A673 (cell line): ENCODE data around the gene CDK14. TPM values are rescaled to one million over a fixed set of nuclear protein-coding genes. Genes with fewer than 3 reads are reported as not detected.

ENCODE experiments used
- BruUV-seq: library from RNA; stranded (reverse); fragments of 400-500 nt; replicated peaks from 2 replicates; lab custom pipeline; 2021; lab: Mats Ljungman, UMichigan
- CTCF ChIA-PET: fragments of 300-600 bp; sonication (Branson Sonifier 250); formaldehyde crosslinking; loops from one replicate; lab custom pipeline; 2022; ENCODE audit warnings: antibody characterized with exemption; lab: Charles Lee
- POLR2A ChIA-PET: fragments of 300-600 bp; sonication (Branson Sonifier 250); formaldehyde crosslinking; loops from one replicate; lab custom pipeline; 2022; ENCODE audit warnings: antibody characterized with exemption; ENCODE audit not compliant: low non-redundant PET; lab: Charles Lee
- DNase-seq: peaks from one replicate; pipeline ENCODE4 v3.0.0-alpha.2; 2015; ENCODE audit warnings: low spot score
- H3K27ac ChIP-seq: fragments of 200-600 bp; sonication (generic); 2 replicates; pipeline ENCODE4 v1.5.1; 2016; ENCODE audit warnings: mixed run types, low read depth, mild to moderate bottlenecking, mixed read lengths, antibody characterized with exemption, low read length; ENCODE audit not compliant: poor library complexity, severe bottlenecking
- H3K27me3 ChIP-seq: fragments of 200-600 bp; sonication (generic); replicated peaks from 2 replicates; pipeline ENCODE4 v1.6.1; 2017; ENCODE audit warnings: mixed run types, low read depth, mild to moderate bottlenecking, mixed read lengths, antibody characterized with exemption, low read length; ENCODE audit not compliant: insufficient read depth, poor library complexity
- H3K36me3 ChIP-seq: fragments of 200-600 bp; sonication (generic); 2 replicates; pipeline ENCODE4 v1.6.1; 2016; ENCODE audit warnings: mixed run types, mild to moderate bottlenecking, mixed read lengths, antibody characterized with exemption, low read length; ENCODE audit not compliant: insufficient read depth, poor library complexity, severe bottlenecking
- H3K4me1 ChIP-seq: fragments of 200-600 bp; sonication (generic); 2 replicates; pipeline ENCODE4 v1.6.1; 2017; ENCODE audit warnings: mixed run types, mild to moderate bottlenecking, mixed read lengths, antibody characterized with exemption, low read length; ENCODE audit not compliant: insufficient read depth, poor library complexity, severe bottlenecking
- H3K4me3 ChIP-seq: fragments of 200-600 bp; sonication (generic); 2 replicates; pipeline ENCODE4 v1.5.1; 2016; ENCODE audit warnings: low read depth, mixed run types, mild to moderate bottlenecking, mixed read lengths, low read length; ENCODE audit not compliant: poor library complexity, severe bottlenecking
- H3K9me3 ChIP-seq: fragments of 200-600 bp; sonication (generic); 2 replicates; pipeline ENCODE4 v1.6.1; 2016; ENCODE audit warnings: mixed run types, low read depth, mild to moderate bottlenecking, mixed read lengths, antibody characterized with exemption, low read length; ENCODE audit not compliant: poor library complexity, severe bottlenecking
- EZH2 ChIP-seq: fragments of 200-600 bp; sonication (generic); IDR thresholded peaks from 2 replicates; pipeline ENCODE4 v1.6.1; 2017; ENCODE audit warnings: borderline replicate concordance, low read depth, mild to moderate bottlenecking, mixed read lengths, antibody characterized with exemption, low read length; ENCODE audit not compliant: poor library complexity, severe bottlenecking
- intact Hi-C: fragments of 100-400 bp; cut with micrococcal nuclease; formaldehyde crosslinking; loops from one replicate; pipeline ENCODE4 v1.10.0; 2022; ENCODE audit not compliant: unreplicated experiment
- total RNA-seq: library from RNA; stranded (reverse); gene quantifications from 2 replicates; pipeline ENCODE4 v1.2.3, GENCODE V29; 2021
- TF ChIP-seq, protein P1 (sequence below): fragments of 300-800, 200-600 bp; sonication (generic); conservative IDR thresholded peaks from 2 replicates; pipeline ENCODE4 v1.5.1; 2017; ENCODE audit warnings: low read depth, mild to moderate bottlenecking, antibody characterized with exemption, low read length, moderate library complexity, mixed read lengths

Gene CDK14
- total RNA-seq, 1 experiment from 2014 or later, result 128 TPM

DNA sequence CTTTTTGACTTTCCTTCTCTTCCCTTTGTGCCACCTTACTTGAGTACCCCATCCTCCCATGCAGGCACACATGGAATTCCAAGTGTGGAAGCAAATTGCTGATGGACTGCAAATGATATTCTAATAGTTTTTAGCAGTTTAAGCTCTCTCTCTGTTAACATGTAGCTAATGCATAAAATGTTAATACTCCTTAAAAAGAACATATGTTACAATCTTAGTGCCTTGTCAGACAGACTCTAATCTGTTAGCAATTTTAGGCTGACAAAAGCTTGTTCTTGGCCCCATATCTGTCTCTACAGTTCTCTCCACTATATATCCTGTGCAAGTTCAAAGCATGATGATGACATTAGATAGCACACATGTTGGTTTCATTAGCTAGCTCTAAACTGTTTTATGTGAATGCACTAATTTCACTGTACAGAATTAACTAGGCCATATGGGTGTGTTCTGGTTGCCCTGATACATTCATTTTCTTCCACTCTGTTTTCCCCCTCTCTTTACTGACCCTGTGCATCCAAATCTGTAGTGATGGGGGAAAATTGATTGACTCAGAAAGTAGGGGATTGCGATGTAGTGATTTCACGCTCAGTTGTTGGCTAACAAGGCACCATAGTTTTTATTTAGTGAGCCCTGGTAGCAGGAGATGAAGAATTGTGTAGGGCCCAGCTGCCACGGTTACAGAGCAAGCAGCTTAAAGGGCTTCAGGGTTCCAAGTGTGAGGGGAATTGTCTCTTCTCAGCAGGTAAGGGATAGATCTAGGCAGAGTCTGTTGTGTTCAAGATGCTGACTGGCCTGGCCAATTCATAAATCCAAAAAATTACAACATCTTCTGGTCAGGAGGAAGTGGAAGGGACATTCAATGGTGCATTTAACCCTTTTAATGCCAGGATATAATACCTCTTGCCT lies 553.5 kb downstream of the CDK14 start:
- ChIA-PET POLR2A (no interaction called here), CTCF (no interaction called here)
- DNase-seq, result peak; percentile 7
- Histone ChIP-seq H3K27me3 (no peaks in the 10 kb centered on the region), H3K4me3 (no peak overlapping the region), H3K9me3 (no peaks in the 10 kb centered on the region), H3K36me3 (no peaks in the 10 kb centered on the region), H3K4me1 (peaks cover 11% of the 10 kb centered on the region), H3K27ac (no peak overlapping the region)
- no TSS peak for BruUV-seq
- intact Hi-C loops, result no loop called here
- TF ChIP-seq, protein P1, sequence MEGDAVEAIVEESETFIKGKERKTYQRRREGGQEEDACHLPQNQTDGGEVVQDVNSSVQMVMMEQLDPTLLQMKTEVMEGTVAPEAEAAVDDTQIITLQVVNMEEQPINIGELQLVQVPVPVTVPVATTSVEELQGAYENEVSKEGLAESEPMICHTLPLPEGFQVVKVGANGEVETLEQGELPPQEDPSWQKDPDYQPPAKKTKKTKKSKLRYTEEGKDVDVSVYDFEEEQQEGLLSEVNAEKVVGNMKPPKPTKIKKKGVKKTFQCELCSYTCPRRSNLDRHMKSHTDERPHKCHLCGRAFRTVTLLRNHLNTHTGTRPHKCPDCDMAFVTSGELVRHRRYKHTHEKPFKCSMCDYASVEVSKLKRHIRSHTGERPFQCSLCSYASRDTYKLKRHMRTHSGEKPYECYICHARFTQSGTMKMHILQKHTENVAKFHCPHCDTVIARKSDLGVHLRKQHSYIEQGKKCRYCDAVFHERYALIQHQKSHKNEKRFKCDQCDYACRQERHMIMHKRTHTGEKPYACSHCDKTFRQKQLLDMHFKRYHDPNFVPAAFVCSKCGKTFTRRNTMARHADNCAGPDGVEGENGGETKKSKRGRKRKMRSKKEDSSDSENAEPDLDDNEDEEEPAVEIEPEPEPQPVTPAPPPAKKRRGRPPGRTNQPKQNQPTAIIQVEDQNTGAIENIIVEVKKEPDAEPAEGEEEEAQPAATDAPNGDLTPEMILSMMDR, result no peak
- TF ChIP-seq EZH2, result no peak

DNA sequence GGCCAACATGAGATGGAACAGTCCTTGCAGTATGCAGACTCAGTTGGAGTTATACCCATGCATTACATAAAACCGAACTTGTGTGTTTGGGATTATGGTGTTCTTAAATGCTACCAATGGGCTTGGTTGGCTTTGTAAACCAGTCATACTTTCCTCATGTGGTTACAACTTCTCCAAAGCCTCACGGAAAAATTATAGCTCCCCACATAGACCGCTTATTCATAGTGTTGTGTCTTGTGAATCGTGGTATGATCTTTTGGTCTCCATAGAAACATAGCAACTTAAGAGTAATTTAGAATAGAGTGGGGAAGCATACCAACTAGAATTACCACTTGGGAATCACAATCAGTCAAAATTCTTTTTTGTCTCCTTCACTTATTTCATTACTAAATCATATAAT lies 555.8 kb downstream of the CDK14 start:
- Histone ChIP-seq H3K4me1 (peaks cover 11% of the 10 kb centered on the region), H3K9me3 (no peaks in the 10 kb centered on the region), H3K4me3 (no peak overlapping the region), H3K36me3 (no peaks in the 10 kb centered on the region), H3K27ac (no peak overlapping the region), H3K27me3 (no peaks in the 10 kb centered on the region)
- BruUV-seq, result no TSS peak
- no peak for DNase-seq
- no peak for TF ChIP-seq EZH2
- TF ChIP-seq, protein P1, result no peak
- POLR2A ChIA-PET, result interaction anchor here (0.7 kb wide), 1 partner anchor 222 kb away, joined by 3 read pairs; no protein-coding TSS in a partner anchor
- CTCF ChIA-PET, result no interaction called here
- intact Hi-C loops, result no loop called here

- TF ChIP-seq, protein P1, result no peak
- TF ChIP-seq EZH2, result no peak
- intact Hi-C loops, result no loop called here
- no peaks in the 10 kb centered on the region for H3K36me3 ChIP-seq
- CTCF ChIA-PET, result no interaction called here
- no peaks in the 10 kb centered on the region for H3K27me3 ChIP-seq
- H3K9me3 ChIP-seq, result no peaks in the 10 kb centered on the region
- H3K4me3 ChIP-seq, result no peak overlapping the region
- POLR2A ChIA-PET, result no interaction called here
- no peaks in the 10 kb centered on the region for H3K4me1 ChIP-seq
- no peak for DNase-seq
- BruUV-seq, result no TSS peak
- H3K27ac ChIP-seq, result no peak overlapping the region
Observed at GRCh38 chr7:91156316-91157185, 560.4 kb downstream of the CDK14 start.
